ENCODE results near the gene DCTN4.

DNA sequence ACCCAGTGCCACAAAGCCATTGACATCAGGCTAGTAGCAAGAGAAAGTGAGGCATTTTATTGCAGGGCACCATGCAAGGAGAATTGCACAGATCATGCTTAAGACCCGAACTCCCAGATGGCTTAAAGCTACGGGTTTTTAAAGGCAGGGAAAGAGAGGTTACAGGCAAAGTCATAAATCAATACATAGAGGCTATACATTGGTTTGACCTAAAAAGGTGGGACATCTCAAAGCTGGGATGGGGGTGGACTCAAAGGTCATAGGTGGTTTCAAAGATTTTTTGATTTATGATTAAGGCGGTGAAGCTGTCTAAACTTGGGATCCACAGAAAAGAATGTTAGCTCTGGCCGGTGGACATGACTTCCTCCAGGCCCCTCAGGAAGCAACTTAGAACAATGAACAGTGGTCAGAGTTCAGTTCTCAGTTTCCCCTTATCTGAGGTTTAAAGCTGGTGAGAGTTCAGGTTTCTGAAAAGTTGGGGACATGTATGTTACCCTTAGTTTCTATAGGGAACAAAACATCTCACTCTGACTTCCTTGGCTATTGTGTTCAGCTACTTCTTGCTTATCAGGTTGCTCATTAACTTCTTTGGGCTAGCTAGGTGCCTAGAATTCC, 51.9 kb downstream of the DCTN4 start:
- TF ChIP-seq, protein P1, sequence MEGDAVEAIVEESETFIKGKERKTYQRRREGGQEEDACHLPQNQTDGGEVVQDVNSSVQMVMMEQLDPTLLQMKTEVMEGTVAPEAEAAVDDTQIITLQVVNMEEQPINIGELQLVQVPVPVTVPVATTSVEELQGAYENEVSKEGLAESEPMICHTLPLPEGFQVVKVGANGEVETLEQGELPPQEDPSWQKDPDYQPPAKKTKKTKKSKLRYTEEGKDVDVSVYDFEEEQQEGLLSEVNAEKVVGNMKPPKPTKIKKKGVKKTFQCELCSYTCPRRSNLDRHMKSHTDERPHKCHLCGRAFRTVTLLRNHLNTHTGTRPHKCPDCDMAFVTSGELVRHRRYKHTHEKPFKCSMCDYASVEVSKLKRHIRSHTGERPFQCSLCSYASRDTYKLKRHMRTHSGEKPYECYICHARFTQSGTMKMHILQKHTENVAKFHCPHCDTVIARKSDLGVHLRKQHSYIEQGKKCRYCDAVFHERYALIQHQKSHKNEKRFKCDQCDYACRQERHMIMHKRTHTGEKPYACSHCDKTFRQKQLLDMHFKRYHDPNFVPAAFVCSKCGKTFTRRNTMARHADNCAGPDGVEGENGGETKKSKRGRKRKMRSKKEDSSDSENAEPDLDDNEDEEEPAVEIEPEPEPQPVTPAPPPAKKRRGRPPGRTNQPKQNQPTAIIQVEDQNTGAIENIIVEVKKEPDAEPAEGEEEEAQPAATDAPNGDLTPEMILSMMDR (conservative IDR thresholded peaks at IDR 0.05; ENCODE audit: low read length): no peak
- TF ChIP-seq EZH2phosphoT487 (IDR thresholded peaks at IDR 0.05; ENCODE audit: borderline replicate concordance, low read depth, low read length): no peak
